Stimulated activated CD8-positive, alpha-beta memory T cell treated with anti-CD3 and anti-CD28 coated beads, Interleukin-15, amount 100 ng/mL, for 4 hours (primary cell): ENCODE measurements around the gene HUWE1.
"Not testable (repeated sequence)": the region's sequence is repeated elsewhere in the genome, so short reads cannot be mapped to it uniquely, and the experiment has no call there.

Source experiments
- DNase-seq, 2 donors: peaks; one replicate each; pipeline ENCODE4 v3.0.0-alpha.2; 2020; ENCODE audit warnings: low read depth in 2 of 2

HUWE1 gene, protein sequence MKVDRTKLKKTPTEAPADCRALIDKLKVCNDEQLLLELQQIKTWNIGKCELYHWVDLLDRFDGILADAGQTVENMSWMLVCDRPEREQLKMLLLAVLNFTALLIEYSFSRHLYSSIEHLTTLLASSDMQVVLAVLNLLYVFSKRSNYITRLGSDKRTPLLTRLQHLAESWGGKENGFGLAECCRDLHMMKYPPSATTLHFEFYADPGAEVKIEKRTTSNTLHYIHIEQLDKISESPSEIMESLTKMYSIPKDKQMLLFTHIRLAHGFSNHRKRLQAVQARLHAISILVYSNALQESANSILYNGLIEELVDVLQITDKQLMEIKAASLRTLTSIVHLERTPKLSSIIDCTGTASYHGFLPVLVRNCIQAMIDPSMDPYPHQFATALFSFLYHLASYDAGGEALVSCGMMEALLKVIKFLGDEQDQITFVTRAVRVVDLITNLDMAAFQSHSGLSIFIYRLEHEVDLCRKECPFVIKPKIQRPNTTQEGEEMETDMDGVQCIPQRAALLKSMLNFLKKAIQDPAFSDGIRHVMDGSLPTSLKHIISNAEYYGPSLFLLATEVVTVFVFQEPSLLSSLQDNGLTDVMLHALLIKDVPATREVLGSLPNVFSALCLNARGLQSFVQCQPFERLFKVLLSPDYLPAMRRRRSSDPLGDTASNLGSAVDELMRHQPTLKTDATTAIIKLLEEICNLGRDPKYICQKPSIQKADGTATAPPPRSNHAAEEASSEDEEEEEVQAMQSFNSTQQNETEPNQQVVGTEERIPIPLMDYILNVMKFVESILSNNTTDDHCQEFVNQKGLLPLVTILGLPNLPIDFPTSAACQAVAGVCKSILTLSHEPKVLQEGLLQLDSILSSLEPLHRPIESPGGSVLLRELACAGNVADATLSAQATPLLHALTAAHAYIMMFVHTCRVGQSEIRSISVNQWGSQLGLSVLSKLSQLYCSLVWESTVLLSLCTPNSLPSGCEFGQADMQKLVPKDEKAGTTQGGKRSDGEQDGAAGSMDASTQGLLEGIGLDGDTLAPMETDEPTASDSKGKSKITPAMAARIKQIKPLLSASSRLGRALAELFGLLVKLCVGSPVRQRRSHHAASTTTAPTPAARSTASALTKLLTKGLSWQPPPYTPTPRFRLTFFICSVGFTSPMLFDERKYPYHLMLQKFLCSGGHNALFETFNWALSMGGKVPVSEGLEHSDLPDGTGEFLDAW (N-terminal part only)

DNA sequence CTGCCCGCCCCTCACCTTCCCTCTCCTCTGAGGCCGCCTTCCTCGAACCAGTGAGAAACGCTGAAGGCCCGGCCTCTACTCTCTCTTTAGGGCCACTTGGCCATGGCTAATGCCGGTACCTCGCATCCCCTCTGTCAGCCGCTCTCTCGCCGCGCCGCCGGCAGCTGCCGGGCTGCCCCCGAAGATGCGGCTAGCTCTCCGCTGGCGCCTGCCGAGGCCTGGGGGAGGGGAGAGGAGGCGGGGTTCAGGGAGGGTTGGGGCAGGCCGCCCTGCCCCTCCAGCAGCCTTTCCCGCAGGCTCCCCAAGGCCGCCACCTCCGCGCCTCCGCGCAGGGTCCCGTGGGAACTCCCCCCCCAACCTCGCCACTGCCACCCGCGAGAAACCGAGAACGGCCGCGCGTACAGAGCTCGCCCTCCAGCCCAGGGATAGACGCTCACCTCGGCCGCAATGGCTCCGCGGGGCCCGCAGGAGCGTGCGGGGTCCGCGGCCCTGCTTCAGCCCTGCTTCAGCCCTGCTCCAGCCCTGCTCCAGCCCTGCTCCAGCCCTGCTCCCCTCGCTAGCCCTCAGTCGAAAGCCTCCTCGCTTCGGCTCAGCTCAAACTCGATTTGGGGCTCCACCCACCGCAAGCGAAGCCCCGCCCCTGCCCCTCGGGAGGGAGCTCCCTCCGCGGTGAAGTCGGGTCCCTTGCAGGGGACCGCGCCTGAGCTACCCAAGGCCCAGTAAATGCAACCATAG is at the start of gene HUWE1:
Gene HUWE1, minus strand, starts transcription at position 569 of the 735 bp plus-strand sequence. CDS start 32,612 bp downstream, outside the sequence.
- DNase-seq: peak; percentile 71

DNA sequence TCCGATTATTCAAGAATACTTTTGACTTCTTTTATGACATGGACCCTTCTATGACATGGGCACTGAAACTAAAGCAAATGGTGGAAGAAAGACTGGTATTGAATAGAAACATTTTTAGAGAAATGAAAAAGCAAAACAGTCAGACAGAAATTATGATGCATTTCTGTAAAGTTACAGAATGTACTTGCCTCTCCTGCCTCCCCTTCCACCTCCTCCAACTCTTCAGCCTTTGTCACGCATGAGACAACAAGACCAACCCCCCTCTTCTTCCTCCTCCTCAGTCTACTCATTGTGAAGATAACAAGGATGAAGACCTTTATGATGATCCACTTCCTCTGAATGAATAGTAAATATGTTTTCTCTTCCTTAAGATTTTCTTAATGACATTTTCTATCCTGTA is 46.3 kb upstream of the HUWE1 start:
- no peak for DNase-seq

DNA sequence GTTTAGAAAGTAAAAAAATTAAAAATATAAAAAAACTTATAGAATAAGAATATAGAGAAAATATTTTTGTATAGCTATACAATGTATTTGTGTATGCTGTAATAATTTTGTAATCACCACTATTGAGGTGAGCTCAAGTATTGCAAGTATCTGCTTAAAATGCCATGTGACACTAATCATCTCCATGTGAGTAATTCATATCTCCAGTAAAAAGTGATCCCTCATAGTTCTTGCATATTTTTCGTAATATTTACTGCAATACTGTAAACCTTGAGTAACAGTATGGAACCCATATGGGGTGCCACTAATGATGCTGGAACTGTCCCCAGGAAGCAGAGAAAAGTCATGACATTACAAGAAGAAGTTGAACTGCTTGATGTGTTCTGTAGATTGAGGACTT is 43.2 kb upstream of the HUWE1 start:
- no peak for DNase-seq

DNA sequence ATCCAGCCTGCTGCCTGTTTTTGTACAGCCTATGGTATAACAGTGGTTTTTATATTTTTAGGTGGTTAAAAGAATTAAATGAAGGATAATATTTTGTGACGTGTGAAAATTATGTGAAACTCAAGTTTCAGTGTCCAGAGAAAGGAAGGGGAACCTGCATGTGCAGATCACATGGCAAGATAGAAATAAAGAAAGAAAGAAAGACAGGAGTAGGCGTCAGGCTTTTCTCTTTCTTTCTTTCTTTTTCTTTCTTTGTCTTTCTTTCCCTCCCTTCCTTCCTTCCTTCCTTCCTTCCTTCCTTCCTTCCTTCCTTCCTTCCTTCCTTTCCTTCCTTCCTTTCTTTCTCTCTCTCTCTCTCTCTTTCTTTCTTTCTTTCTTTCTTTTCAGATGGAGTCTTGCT is 42.0 kb upstream of the HUWE1 start:
- no peak for DNase-seq

DNA sequence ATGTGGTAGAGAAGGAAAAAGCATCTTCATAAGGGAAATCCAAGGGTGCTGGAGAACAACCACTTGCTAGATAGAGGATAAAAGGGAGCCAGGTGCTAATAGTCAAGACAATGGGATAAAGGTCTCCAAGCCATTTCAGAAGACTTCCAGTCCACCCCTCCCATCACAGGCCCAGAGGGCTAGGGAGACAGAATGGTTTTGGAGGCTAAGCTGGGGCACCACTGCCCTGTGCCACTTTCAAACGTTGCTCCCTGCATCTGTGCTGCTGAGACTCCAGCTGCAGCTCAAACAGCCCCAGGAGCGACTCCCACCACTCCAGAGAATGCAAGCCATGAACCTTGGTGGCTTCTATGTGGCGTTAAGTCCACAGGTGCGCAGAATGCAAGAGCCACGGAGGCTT is 38.4 kb upstream of the HUWE1 start:
- no peak for DNase-seq

DNA sequence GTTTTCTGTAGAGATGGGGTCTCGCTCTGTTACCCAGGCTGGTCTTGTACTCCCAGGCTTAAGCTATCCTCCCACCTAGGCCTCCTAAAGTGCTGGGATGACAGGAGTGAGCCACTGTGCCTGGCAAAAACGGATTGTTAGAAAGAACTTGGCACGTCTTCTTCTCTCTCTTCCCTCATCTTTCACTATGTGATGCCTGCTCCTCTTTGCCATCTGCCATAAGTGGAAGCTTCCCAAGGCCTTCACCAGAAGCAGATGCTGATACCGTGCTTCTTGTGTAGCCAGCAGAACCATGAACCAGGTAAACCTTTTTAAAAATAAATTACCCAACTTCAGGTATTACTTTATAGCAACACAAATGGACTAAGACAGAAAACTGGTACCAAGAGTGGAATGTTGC is 36.9 kb upstream of the HUWE1 start:
- no peak for DNase-seq

DNA sequence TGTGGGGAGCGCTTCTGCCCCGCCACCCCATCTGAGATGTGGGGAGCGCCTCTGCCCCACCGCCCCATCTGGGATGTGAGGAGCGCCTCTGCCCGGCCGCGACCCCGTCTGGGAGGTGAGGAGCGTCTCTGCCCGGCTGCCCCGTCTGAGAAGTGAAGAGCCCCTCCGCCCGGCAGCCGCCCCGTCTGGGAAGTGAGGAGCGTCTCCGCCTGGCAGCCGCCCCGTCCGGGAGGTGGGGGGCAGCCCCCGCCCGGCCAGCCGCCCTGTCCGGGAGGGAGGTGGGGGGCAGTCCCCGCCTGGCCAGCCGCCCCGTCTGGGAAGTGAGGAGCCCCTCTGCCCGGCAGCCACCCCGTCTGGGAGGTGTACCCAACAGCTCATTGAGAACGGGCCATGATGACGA is 35.1 kb upstream of the HUWE1 start:
- not testable (repeated sequence) for DNase-seq

DNA sequence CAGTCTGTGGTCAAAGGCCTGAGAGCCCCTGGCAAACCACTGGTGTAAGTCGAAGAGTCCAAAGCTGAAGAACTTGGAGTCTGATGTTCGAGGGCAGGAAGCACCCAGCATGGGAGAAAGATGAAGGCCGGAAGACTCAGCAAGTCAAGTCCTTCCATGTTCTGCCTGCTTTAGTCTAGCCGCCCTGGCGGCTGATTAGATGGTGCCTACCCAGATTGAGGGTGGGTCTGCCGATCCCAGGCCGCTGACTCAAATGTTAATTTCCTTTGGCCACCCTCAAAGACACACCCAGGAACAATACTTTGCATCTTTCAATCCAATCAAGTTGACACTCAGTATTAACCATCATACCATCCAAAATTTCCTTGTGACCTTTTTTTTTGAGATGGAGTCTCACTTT is 33.1 kb upstream of the HUWE1 start:
- not testable (repeated sequence) for DNase-seq

DNA sequence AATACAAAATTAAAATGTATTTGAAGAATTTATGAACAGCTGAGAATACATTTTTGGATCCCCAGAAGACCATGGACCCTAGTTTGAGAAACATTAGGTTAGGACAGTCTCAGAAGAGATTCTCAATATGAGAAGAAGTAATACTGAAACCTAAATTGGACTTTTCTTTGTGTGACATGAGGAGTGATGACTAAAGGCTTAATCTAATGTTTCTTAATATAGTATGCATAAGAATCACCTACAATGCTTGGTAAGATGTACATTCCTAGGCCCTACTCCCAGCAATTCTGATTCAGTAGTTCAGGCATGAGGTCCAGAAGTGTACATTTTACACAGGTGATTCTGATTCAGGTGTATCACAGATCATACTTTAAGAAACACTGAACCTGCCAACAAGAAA is 31.6 kb upstream of the HUWE1 start:
- DNase-seq: no peak

DNA sequence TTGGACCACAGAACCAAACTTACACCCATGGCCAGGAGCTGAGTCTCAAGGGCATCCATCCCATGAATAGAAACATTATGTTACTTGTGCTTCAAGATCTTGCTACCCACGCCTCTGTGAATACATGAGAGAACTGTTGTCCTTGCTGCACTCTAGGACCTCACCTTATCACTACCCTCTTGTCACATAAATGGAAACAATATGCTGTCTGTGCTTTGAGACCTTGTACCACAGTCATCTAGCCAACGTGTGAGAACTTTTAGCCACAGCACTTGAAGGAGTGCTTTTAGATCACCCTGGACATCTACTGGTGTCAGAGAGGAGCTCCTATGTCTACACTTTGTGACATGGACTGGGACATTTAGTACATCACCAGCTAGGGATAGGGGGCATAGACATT is 30.7 kb upstream of the HUWE1 start:
- DNase-seq: no peak

DNA sequence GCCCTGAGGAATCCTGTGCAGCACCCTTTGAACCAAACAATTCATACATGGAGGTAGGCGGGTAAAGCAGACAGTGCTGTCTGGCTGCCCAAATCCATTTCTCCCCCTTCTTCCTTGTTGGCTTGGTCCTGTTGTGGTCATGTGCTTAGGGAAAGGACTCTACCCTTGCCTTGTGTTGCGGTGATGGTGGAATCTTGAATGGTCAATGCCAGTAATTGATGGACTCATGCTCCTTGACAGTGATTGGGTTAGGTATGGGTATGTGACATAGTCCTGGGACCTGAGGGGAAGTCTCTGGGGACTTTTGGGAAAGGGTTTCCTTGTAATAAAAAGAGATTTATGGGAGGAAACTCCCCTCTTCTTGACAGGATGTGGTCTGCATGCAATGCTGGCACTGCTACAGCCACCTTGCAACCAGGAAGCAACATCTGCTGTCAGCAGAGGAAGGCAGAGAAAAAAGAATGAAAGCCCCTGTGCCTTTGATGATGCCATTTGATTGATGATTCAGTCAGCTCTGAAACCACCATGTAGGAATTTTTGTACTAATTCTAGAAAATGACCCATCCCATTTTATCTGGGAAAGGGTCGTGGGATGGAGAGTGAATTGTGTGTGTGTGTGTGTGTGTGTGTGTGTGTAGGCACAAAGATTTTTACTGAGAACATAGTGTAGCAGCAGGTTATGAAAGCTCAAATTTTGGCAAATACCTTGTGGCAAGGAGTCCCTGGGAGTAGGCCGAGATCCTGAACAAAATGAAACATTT is 30.0 kb upstream of the HUWE1 start:
- peak; percentile 17 to 46 for DNase-seq

DNA sequence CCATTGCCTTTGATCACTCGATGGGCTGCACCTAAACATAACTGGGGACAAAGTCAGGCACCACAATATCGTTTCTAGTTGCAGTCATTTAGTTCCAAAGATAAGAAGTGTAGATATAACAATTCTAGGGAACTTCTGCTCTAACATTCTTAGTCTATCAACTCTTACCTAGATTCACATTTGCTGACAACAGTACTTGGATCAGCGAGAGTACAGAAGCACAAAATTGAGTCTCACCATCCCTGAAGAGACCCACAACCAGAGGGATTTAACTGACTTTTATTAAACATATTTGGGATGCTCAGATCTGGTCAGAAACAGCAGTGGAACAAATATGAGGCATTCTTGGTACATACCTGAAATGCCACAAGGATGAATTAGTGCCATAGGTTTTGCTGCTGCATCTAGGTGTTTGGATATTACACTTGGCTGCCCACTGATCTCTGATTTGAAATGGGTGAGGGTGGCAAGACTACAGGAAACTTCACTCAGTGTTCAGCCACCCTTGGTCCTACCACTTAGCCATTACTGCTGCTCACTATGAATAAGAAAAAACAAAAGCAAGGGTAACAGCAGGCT is 28.9 kb upstream of the HUWE1 start:
- no peak for DNase-seq

DNA sequence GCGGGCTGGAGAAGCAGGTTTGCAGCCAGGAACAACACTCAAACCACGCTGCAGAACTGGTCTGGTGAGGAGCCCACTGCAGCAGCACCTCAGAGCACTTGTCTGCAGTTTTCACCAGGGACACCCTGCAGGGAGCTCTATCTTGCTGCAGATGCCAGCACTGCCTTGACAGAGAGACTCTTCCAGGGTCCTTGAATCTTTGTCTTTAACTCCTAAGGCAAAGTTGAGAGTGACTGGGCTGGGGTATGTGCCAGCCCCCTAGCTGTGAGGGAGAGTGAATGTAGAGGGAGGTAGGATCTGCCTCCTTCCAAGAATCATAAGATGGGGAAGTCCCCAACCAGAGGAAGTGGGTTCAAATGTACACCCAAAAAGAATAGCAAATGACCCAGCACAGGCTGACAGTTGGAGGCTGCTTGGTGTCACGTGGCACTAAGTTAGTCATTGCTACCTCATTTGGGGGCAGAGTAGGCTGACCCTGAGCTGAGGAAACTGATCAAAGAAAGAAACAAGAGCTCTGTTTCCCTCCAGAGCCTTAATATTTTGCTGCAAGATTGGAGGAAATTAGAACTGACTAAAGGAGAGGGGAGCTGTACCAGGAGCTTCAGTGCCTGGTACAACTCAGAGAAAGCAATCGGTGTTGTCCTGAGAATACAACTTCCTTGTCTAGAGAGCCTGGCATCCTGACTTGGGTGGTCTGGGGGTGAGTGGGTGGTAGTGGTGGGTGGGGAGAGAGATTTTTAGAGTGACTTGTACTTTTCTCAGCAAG is 28.2 kb upstream of the HUWE1 start:
- peak; percentile 41 to 45 for DNase-seq

DNA sequence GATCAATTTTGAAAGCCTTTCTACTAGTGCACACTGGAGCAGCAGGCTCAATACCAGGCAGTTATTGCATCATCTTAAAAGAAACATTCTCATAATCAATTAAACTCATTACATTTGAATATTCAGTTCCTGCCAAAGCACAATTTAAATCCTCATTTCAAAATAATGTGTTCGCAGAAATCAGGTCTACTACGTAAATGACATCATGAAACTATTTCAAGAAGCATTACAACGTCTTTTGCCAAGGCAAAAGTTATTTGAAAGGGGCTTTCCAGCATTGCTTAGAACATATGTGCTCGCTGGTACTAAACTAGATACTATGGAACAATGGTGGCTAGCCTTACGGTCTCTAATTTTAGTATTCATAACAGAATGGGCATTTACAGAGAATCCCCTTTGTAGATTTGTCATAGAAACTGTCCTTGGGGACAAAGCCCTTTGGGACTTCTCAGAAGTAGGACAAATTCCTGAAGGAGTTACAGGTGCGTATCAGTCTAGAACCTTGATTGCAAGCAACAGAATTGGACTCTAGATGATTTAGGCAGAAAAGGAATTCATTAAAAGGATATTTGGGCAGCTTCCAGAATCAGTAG is 27.6 kb upstream of the HUWE1 start:
- DNase-seq: no peak

DNA sequence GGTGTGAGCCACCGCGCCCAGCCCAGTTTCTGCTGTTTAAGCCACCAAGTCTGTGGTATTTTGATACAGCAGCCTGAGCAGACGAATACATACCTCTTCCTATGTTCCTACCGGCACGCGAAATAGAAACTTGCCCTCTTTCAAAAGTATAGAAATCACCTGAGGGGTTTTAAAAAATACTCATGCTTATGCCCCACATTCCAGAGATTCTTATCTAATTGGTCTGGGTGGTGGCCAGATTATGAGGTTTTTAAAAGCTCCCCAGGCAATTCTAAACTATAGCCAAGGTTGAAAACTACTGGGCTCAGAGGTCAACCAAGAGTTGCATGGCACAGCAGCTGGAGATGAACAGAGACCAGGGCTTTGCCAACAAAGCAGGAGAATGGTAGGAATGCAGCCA is 24.9 kb upstream of the HUWE1 start:
- DNase-seq: no peak

DNA sequence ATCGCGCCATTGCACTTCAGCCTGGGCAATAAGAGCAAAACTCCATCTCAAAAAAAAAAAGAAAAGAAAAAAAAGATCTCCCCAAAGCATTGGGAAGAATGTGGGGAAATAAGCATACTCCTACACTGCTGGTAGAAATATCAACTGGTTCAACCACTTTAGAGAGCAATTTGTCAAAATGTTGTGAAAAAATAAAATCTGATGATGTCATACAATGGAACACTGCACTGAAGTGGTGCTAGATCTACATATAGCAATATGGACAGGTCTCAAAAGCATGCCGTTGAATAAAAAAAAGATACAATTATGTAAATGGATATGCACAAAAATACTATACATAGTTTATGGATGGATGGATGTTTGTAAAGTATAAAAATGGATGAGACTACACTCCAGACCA is 18.3 kb upstream of the HUWE1 start:
- no peak for DNase-seq

DNA sequence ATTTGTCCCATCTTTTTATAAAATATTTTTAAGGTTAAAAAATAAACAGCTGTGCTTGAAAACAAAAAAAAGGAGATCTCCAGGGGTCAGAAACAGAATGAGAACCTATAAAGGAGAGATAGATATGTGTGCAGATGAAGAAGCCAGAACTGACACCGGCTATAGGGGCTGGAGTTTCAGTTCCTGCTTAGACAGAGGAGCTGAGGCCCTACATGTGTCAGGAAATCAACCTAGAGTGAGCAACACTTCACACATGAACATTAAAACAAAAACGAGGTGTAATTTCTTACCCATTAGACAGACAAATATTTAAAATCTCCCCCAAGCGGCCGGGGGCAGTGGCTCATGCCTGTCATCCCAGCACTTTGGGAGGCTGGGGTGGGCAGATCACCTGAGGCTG is 17.8 kb upstream of the HUWE1 start:
- DNase-seq: no peak

DNA sequence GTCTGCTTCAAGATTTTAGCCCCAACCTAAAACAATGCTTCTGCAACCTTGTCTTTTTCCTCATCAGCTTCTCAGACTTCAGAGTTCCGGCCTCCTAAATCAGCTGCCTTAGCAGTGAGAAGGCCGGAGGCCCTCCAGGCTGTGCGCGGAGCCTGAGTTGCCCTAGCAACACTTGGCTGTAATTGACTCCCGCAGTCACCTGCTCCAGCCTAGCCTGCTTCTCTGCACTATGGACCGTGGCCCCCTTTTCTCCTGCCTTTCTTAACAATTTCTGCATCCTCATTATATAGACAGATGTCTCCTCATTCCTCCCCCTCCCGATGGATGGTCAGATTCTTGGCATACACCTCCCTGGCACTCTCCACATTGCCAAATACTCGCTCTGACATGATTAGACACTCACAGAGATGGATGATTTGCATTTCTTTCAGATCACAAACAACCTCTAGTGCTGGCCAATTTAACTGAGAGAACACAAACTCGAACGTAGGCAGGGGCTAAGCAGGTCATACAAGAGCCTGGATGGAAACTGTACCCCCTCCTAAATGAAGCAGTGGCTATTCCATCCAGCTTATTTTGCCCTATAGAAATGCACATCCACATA is 9.5 kb upstream of the HUWE1 start:
- no peak for DNase-seq

DNA sequence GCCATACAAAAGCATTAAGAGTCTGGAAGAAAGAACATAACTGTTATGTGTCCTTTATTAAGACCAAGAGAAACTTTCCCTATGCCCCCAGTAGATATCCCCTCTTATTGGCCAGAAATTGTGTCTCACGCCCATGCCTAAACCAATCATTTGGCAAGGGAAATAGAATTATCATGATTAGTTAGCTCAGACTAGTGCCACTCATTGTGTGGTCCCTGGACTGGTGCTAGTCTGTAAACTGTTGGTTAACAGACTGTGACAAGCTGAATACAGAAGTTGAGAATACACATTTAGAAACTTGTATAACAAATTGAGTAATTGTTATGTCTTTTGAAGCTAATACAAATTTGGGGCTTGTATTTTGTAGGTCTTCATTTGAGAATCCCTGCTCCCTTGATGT is 8.1 kb upstream of the HUWE1 start:
- DNase-seq: no peak
